Camera-type eye (tissue), 1 donor: ENCODE measurements around the gene TAS2R43. TPM values are rescaled to one million over a fixed set of nuclear protein-coding genes. Genes with fewer than 3 reads are reported as not detected.

Experiments used
- total RNA-seq: library from RNA; depleted of rRNA; stranded (reverse); fragments of >200 nt; gene quantifications from one replicate; pipeline ENCODE4 v1.2.3, GENCODE V29; 2014

The TAS2R43 gene
- 27.2 TPM for total RNA-seq

GRCh38 chr12:11092128-11092527 is at the start of gene TAS2R43:
TAS2R43 (minus strand) TSS chr12:11092313; CDS start chr12:11092229, 84 bp downstream.

GRCh38 chr12:11134305-11134704 is 42.2 kb upstream of the TAS2R43 start, which contains the start of gene TAS2R30:
TAS2R30 (minus strand) TSS chr12:11134644; CDS start chr12:11134244, 400 bp downstream.

GRCh38 chr12:11062194-11062593 is 29.9 kb downstream of the TAS2R43 start, which contains the start of gene TAS2R46:
TAS2R46 (minus strand) TSS chr12:11062294; CDS start chr12:11062294, 0 bp downstream.

Other genes starting within 250 kb of the TAS2R43 start
- 11.7 TPM for gene PRR4, start 242.8 kb downstream of the TAS2R43 start, total RNA-seq
- gene PRH1, start 208.1 kb downstream of the TAS2R43 start, total RNA-seq: 117 TPM
- 12.4 TPM for gene TAS2R13, start 182.8 kb downstream of the TAS2R43 start, total RNA-seq
- gene PRH2, start 163.1 kb downstream of the TAS2R43 start, total RNA-seq: not detected
- 21.2 TPM for gene TAS2R14, start 153.1 kb downstream of the TAS2R43 start, total RNA-seq
- 17.0 TPM for gene TAS2R50, start 105.4 kb downstream of the TAS2R43 start, total RNA-seq
- 20.5 TPM for gene TAS2R20, start 94.0 kb downstream of the TAS2R43 start, total RNA-seq
- gene TAS2R19, start 69.7 kb downstream of the TAS2R43 start, total RNA-seq: 42.2 TPM
- 30.5 TPM for gene TAS2R31, start 60.9 kb downstream of the TAS2R43 start, total RNA-seq
- 15.8 TPM for gene TAS2R46, start 30.0 kb downstream of the TAS2R43 start, total RNA-seq
- 37.2 TPM for gene TAS2R30, start 42.3 kb upstream of the TAS2R43 start, total RNA-seq
- 11.3 TPM for gene SMIM10L1, start 78.9 kb upstream of the TAS2R43 start, total RNA-seq
- gene TAS2R42, start 94.6 kb upstream of the TAS2R43 start, total RNA-seq: not detected
- not detected for gene PRB3, start 177.4 kb upstream of the TAS2R43 start, total RNA-seq
- not detected for gene PRB4, start 218.1 kb upstream of the TAS2R43 start, total RNA-seq